Left cardiac atrium (tissue), 4 donors: ENCODE results near the gene SAMD3. TPM values are rescaled to one million over a fixed set of nuclear protein-coding genes. Genes with fewer than 3 reads are reported as not detected.

ENCODE experiments used
- ATAC-seq, 2 donors: fragments of 200-7000 bp; cut with Tn5 transposase; one replicate each; pipeline ENCODE4 v1.9.1; 2020; ENCODE audit warnings: mild to moderate bottlenecking in 2 of 2, moderate library complexity in 2 of 2
- DNase-seq: peaks from one replicate; pipeline ENCODE4 v3.0.0-alpha.2; 2020
- intact Hi-C, 2 donors: fragments of 100-400 bp; cut with DNase I; formaldehyde crosslinking; loops; one replicate each; pipeline versions ENCODE4 v1.14.1 to v1.15.1; 2022 to 2023
- total RNA-seq, 2 donors: library from RNA; stranded (reverse); fragmentation: NEBNext Ultra II Directional; extraction: Animal tissue kit (Norgen Biotek cat#: 25700); gene quantifications; one replicate each; pipeline ENCODE4 v1.2.1, GENCODE V29; 2021
- donor health status: DM: no; HTN: yes; CAD: no.
- donor health status: DM: no; HTN: yes; CAD: no; lungs with severe emphysema.
- donor health status: DM: yes; HTN: yes; CAD: no.
- donor health status: Dilated cardiomyopathy.

SAMD3 gene
- total RNA-seq, 2 donors from 2014 or later, result 0.42 to 1.9 TPM

- ATAC-seq (no peak), DNase-seq (no peak)
- intact Hi-C loops, result no loop called here
Observed at GRCh38 chr6:130105996-130106704, 116.6 kb downstream of the SAMD3 start.

- no peak for DNase-seq
- no peak for ATAC-seq
- intact Hi-C loops, result no loop called here
Observed at GRCh38 chr6:130099119-130099518, 123.6 kb downstream of the SAMD3 start.

GRCh38 chr6:130098317-130098716, 124.4 kb downstream of the SAMD3 start:
- intact Hi-C loops, result no loop called here
- DNase-seq, result no peak
- no peak for ATAC-seq

Other genes starting within 250 kb of the SAMD3 start
- gene L3MBTL3, start 204.4 kb downstream of the SAMD3 start, total RNA-seq, result 1 to 10 TPM; 3.7 to 3.8 TPM
- gene TMEM200A, start 143.1 kb upstream of the SAMD3 start, total RNA-seq, result under 1 TPM; 0.29 to 0.65 TPM